NCI-H69 (cell line): Measurements from ENCODE around the gene NPIPA5.
"Not testable (repeated sequence)": the region's sequence is repeated elsewhere in the genome, so short reads cannot be mapped to it uniquely, and the experiment has no call there.

ENCODE experiments used
- DNase-seq: peaks from one replicate; lab custom pipeline; 2025; lab: John Stamatoyannopoulos, UW

NPIPA5 gene

DNA sequence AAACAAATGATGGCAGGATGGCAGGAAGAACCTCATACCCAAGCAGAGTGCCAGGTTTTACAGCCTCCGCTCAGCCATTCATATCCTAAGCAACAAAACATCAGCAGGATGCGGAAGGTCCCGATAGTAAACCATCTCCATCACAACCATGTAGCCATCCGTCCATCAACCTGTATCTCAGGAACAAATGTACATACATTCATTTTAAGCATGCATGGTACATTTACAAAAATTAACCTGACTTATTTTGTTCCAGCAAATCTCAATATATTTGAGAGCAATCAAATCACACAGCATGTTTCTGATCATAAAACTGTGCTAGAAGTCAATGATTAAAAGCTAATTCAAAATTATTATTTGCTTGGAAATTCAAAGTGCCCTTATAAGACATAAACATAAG lies at the start of gene NPIPA5:
TSS of gene NPIPA5 (minus strand) at position 101 of the 400 bp plus-strand sequence. CDS start at position 101, 0 bp downstream.
- DNase-seq, result not testable (repeated sequence)

- peak; percentile 59 for DNase-seq
Measured at GRCh38 chr16:15427648-15428239, 49.6 kb upstream of the NPIPA5 start.

GRCh38 chr16:15426796-15427195 lies 48.7 kb upstream of the NPIPA5 start:
- DNase-seq, result no peak

DNA sequence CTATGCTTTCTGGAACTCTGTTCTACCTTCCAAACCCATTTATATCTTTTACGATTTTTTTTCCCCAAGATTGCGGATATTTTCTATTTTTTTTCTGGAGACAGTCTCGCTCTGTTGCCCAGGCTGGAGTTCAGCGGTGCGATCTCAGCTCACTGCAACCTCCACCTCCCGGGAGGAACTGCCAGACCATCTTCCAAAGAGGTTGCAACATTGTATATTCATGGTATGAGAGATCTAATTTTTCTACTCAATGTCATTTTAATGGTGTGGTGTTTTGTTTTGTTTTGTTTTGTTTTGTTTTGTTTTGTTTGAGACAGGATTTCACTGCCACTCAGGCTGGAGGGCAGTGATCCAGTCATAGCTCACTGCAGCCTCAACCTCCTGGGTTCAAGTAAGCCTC lies 47.8 kb upstream of the NPIPA5 start:
- no peak for DNase-seq

- no peak for DNase-seq
Measured at GRCh38 chr16:15422222-15422621, 44.1 kb upstream of the NPIPA5 start.

DNA sequence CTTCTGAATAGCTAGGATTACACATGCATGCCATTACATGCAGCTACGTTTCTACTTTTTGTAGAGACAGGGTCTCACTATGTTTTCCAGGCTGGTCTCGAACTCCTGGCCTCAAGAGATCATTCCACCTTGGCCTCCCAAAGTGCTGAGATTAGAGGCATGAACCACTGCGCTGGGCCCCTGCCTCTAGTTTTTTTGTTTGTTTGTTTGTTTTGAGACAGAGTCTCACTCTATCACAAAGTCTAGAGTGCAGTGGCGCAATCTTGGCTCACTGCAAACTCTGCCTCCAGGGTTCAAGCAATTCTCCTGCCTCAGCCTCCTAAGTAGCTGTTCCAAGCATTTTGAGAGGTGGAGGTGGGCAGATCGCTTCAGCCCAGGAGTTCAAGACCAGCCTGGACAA lies 43.6 kb upstream of the NPIPA5 start:
- DNase-seq, result not testable (repeated sequence)

DNA sequence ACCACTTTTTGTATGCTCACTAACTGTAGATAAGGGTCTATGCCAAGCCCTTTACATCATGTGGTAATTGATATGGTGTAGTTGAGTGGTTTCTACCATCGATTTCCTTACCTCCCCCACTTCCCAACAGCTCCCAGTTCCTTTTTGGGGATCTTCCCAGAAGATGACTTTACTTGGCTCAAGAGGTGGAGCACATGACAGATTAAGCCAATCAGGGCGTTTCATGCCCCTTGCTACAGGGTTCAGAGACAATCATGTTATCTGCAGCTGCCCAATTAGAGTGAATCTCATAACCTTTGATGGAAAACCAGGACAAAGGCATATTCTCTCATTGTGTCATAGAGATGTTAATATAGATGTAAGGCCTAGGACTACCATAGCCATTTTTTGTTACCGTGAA lies 40.1 kb upstream of the NPIPA5 start:
- no peak for DNase-seq

GRCh38 chr16:15417197-15417596 lies 39.1 kb upstream of the NPIPA5 start:
- no peak for DNase-seq

- no peak for DNase-seq
Measured at GRCh38 chr16:15415511-15415985, 37.5 kb upstream of the NPIPA5 start.

- not testable (repeated sequence) for DNase-seq
Measured at GRCh38 chr16:15409476-15409875, 31.4 kb upstream of the NPIPA5 start.

GRCh38 chr16:15407756-15408155 lies 29.7 kb upstream of the NPIPA5 start:
- DNase-seq, result not testable (repeated sequence)

DNA sequence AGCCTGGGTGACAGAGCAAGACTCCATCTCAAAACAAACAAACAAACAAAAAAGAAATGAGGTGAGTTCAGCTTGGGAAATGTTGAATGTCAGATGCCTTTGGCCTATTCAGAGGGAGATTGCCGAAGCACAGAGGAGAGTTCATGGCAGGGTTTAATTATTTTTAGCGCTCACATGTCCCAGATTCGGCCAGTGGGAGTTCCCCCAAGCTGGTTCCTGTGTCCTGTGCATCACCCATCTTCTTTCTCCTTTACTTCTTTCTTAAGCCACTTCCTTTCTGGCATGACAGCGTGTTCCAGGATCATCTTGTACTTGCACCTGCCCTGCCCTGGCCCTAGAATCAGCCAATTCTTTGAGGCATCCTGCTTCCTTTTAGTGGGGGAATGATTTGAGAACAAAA lies 26.7 kb upstream of the NPIPA5 start:
- no peak for DNase-seq

- DNase-seq, result not testable (repeated sequence)
Measured at GRCh38 chr16:15404091-15404490, 26.0 kb upstream of the NPIPA5 start.

DNA sequence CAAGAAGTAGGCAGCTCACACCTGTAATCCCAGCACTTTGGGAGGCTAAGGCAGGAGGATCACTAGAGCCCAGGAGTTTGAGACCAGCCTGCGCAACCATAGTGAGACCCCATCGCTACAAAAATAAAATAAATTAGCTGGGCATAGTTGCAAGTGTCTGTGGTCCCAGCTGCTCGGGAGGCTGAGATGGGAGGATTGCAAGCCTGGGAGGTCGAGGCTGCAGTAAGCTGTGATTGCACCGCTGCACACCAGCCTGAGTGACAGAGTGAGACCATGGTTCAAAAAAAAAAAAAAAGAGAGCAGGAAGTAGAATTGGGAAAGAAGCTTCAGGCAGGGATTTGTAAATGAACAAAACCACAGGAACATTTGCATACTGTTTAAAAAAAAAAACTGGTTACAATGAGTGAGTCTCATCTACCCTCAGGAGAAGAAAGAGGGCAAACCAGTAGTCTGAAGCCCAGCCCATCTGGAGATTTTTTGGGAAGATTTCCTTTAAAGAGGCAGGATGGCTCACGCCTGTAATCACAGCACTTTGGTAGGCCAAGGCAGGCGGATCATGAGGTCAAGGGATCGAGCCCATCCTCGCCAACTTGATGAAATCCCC lies 25.4 kb upstream of the NPIPA5 start:
- no peak for DNase-seq

GRCh38 chr16:15401972-15402371 lies 23.9 kb upstream of the NPIPA5 start:
- no peak for DNase-seq

DNA sequence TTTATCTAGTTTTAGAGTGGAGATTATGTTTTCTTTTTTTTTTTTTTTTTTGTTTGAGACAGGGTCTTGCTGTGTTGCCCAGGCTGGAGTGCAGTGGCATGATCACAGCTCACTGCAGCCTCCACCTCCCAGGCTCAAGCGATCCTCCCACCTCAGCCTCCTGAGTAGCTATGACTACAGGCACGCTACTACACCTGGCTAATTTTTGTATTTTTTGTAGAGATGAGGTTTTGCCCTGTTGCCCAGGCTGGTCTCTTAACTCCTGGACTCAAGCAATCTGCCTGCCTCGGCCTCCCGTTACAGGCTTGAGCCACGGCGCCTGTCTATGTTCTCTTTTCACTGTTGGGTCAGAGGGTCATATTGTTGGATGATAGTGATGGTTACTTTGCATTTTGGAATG lies 22.2 kb upstream of the NPIPA5 start:
- not testable (repeated sequence) for DNase-seq

DNA sequence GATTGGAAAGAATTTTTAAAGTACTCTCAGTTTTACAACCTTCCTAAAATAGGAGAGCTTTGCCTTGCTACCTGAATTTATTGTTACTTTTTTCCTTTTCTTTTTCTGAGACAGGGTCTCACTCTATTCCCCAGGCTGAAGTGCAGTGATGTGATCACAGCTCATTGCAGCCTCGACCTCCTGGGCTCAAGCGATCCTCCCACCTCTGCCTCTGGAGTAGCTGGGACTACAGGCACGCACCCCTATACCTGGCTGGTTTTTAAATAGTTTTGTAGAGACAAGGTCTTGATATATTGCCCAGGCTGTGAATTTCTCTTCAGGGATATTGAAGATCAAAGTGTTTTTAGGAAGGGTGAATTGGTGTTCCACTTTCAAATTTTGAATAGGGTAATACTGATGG lies 21.2 kb upstream of the NPIPA5 start:
- no peak for DNase-seq

- no peak for DNase-seq
Measured at GRCh38 chr16:15398618-15399316, 20.7 kb upstream of the NPIPA5 start.

GRCh38 chr16:15396948-15397594 lies 19.0 kb upstream of the NPIPA5 start:
- DNase-seq, result no peak

GRCh38 chr16:15396509-15396829 lies 18.4 kb upstream of the NPIPA5 start:
- DNase-seq, result not testable (repeated sequence)

DNA sequence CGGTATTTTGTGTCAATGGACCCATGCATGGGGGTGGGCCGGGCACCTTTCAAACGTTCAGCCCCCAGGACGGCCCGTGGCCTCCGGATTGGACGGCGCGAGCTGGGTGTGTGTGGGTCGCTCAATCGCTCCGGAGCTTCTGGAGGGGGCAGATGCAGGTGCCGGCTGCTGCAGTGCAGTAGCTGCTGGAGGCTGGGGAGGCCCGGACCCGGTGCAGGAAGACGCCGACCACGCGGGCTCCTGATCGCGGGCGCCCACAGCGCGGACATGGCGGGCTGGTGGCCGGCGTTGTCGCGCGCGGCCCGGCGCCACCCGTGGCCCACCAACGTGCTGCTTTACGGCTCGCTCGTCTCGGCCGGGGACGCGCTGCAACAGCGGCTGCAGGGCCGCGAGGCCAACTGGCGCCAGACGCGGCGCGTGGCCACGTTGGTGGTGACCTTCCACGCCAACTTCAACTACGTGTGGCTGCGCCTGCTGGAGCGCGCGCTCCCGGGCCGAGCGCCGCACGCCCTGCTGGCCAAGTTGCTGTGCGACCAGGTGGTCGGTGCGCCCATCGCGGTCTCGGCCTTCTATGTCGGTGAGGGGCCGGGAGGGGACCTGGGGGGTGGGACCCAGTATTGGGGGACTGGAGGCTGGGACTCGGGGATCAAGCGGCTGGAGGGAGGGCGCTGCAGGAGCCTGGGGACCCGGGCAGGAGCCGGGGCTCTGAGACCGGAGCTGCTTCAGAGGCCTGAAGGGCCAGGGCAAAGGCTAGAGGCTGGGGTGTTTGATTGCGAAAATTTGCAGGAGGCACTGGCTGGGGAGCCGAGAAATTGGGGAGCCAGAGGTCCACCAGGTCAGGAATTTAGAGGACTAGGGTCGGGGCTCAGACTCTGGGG lies 17.8 kb upstream of the NPIPA5 start, which contains the start of gene MPV17L:
TSS of gene MPV17L (plus strand) at position 124 of the 878 bp plus-strand sequence. CDS start at position 268, 144 bp downstream.
- DNase-seq, result peak; percentile 46

DNA sequence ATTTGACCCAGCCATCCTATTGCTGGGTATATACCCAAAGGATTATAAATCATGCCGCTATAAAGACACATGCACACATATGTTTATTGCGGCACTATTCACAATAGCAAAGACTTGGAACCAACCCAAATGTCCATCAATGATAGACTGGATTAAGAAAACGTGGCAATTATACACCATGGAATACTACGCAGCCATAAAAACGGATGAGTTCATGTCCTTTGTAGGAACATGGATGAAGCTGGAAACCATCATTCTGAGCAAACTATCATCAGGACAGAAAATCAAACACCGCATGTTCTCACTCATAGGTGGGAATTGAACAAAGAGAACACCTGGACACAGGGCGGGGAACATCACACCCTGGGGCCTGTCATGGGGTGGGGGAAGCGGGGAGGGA lies 14.9 kb upstream of the NPIPA5 start:
- not testable (repeated sequence) for DNase-seq
